Karpas-422 (cell line): ENCODE measurements around the gene C17orf75. TPM values are rescaled to one million over a fixed set of nuclear protein-coding genes. Genes with fewer than 3 reads are reported as not detected.

Experiments used
- DNase-seq: peaks from one replicate; pipeline ENCODE4 v3.0.0-alpha.2; 2015
- H2AFZ ChIP-seq: fragments of 200-600 bp; sonication (generic); 2 replicates; pipeline ENCODE4 v1.6.1; 2014; ENCODE audit warnings: antibody characterized with exemption, low read length, mixed read lengths
- H3K27ac ChIP-seq: fragments of 200-600 bp; sonication (generic); 2 replicates; pipeline ENCODE4 v1.5.1; 2014; ENCODE audit warnings: mild to moderate bottlenecking, low read length, moderate library complexity
- H3K27me3 ChIP-seq: fragments of 200-600 bp; sonication (generic); 2 replicates; pipeline ENCODE4 v1.6.1; 2014; ENCODE audit warnings: low read length, mixed read lengths
- H3K36me3 ChIP-seq: fragments of 200-600 bp; sonication (generic); 2 replicates; pipeline ENCODE4 v1.6.1; 2014; ENCODE audit warnings: low read length, mixed read lengths; ENCODE audit not compliant: insufficient read depth
- H3K4me1 ChIP-seq: fragments of 200-600 bp; sonication (generic); 2 replicates; pipeline ENCODE4 v1.6.1; 2014; ENCODE audit warnings: mild to moderate bottlenecking, low read length, mixed read lengths
- H3K4me2 ChIP-seq: fragments of 200-600 bp; sonication (generic); 2 replicates; pipeline ENCODE4 v1.6.1; 2014; ENCODE audit warnings: low read length, low read depth, mild to moderate bottlenecking; ENCODE audit not compliant: poor library complexity, severe bottlenecking
- H3K4me3 ChIP-seq: fragments of 200-600 bp; sonication (generic); 2 replicates; pipeline ENCODE4 v1.5.1; 2014; ENCODE audit warnings: mild to moderate bottlenecking, antibody characterized with exemption, low read length, mixed read lengths
- H3K79me2 ChIP-seq: fragments of 200-600 bp; sonication (generic); 2 replicates; pipeline ENCODE4 v1.6.1; 2014; ENCODE audit warnings: mild to moderate bottlenecking, low read length, mixed read lengths
- H3K9ac ChIP-seq: fragments of 200-600 bp; sonication (generic); 2 replicates; pipeline ENCODE4 v1.6.0; 2014; ENCODE audit warnings: low read length
- H3K9me2 ChIP-seq: fragments of 200-600 bp; sonication (generic), shearing (Covaris generic); replicated peaks from 2 replicates; pipeline ENCODE4 v1.6.0; 2014; ENCODE audit warnings: mild to moderate bottlenecking, low read length, moderate library complexity; ENCODE audit not compliant: insufficient read depth
- H3K9me3 ChIP-seq: fragments of 300-700, 200-600 bp; sonication (generic); 2 replicates; pipeline ENCODE4 v1.6.1; 2014; ENCODE audit warnings: low read length, mixed read lengths
- H4K20me1 ChIP-seq: fragments of 200-600 bp; sonication (generic); 2 replicates; pipeline ENCODE4 v1.6.1; 2014; ENCODE audit warnings: mild to moderate bottlenecking, antibody characterized with exemption, low read length, low read depth; ENCODE audit not compliant: insufficient read depth
- total RNA-seq: library from RNA; depleted of rRNA; stranded (reverse); fragments of >200 nt; shearing (Covaris generic); gene quantifications from 2 replicates; pipeline ENCODE4 v1.2.3, GENCODE V29; 2014; ENCODE audit warnings: low replicate concordance; rRNA removed

C17orf75 gene
- total RNA-seq, 1 experiment from 2014 or later = 31.3 TPM

DNA sequence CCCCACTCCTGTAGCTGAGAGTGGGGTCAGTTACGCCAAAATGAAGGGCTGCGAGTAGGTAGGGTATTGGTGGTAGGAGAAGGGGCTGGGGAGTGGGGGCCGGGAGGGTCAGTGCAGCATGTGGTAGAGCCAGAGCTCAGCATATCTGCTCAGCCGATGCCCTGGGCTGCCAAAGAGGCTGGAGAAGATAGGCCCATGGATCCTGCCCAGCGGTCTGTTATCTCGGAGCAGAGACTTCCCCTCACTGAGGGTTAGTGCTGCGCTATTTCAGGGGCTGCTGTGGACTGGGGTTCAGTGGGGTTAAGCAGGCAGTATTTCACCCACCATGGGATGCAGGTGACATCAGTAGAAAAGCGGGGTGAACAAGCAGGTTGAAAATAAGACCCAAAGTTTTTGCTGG, 56.7 kb downstream of the C17orf75 start:
- H3K9ac ChIP-seq = no peak overlapping the region
- no peaks in the 10 kb centered on the region for H3K9me2 ChIP-seq
- DNase-seq = no peak
- H2AFZ ChIP-seq = no peak overlapping the region
- no peak overlapping the region for H3K27ac ChIP-seq
- H3K4me2 ChIP-seq = no peak overlapping the region
- H3K4me3 ChIP-seq = no peak overlapping the region
- no peaks in the 10 kb centered on the region for H3K79me2 ChIP-seq
- no peaks in the 10 kb centered on the region for H3K9me3 ChIP-seq
- no peaks in the 10 kb centered on the region for H3K36me3 ChIP-seq
- no peaks in the 10 kb centered on the region for H4K20me1 ChIP-seq
- no peaks in the 10 kb centered on the region for H3K4me1 ChIP-seq
- H3K27me3 ChIP-seq = no peaks in the 10 kb centered on the region

DNA sequence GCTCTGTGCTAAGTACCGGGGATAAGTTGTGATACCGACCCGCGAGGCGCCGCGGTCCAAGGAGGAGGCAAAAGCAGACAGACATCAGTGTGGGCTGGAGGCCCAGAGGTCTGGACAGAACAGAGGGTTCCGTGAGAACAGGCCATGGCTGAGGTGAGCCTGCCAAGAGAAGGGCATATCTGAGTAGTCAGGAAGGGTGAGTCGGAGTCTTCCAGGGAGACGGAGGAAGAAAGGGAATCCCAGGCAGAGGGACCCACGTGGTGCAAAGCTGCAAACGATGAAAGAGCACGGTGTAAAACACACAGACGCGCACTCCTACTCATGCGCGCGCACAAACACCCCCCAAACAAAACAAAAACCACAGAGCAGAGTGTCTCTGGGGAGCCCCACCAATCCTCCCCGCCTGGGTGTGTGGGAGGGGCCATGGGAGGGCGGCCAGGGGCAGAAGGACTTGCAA, 58.2 kb downstream of the C17orf75 start:
- Histone ChIP-seq H3K4me3 (no peak overlapping the region), H3K27me3 (no peaks in the 10 kb centered on the region), H3K27ac (no peak overlapping the region), H3K4me2 (no peak overlapping the region), H3K4me1 (no peaks in the 10 kb centered on the region), H4K20me1 (no peaks in the 10 kb centered on the region), H2AFZ (no peak overlapping the region), H3K36me3 (no peaks in the 10 kb centered on the region), H3K79me2 (no peaks in the 10 kb centered on the region), H3K9ac (no peak overlapping the region), H3K9me2 (no peaks in the 10 kb centered on the region), H3K9me3 (no peaks in the 10 kb centered on the region)
- DNase-seq = no peak

DNA sequence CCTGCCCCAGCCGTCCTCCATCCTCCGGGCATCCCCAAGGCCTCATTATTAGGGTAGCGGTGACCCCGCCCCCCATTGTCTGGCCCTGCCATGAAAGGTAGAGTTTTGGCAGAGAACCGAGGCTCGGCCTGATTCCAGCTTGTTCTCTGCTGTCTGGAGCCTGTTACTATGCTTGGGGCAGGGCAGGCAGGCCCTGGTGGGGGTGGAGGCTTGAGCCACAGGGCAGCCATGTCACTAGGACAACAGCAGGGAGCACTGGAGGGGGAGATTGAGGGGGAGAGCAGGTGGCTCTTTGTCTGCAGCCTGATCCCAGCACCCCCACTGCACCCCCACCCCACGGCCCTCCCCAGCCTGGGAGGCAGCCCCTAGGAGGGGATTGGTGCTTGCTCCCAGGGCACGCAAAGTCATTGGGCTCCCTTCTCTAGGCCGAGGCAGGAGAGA, 60.9 kb downstream of the C17orf75 start:
- Histone ChIP-seq H3K4me2 (no peak overlapping the region), H3K36me3 (no peaks in the 10 kb centered on the region), H3K9me3 (no peaks in the 10 kb centered on the region), H3K4me1 (no peaks in the 10 kb centered on the region; the same call in 1 of the 2 replicates), H4K20me1 (no peaks in the 10 kb centered on the region), H2AFZ (no peak overlapping the region), H3K4me3 (no peak overlapping the region), H3K9ac (no peak overlapping the region), H3K9me2 (no peaks in the 10 kb centered on the region), H3K27me3 (no peaks in the 10 kb centered on the region), H3K27ac (no peak overlapping the region), H3K79me2 (no peaks in the 10 kb centered on the region)
- no peak for DNase-seq

DNA sequence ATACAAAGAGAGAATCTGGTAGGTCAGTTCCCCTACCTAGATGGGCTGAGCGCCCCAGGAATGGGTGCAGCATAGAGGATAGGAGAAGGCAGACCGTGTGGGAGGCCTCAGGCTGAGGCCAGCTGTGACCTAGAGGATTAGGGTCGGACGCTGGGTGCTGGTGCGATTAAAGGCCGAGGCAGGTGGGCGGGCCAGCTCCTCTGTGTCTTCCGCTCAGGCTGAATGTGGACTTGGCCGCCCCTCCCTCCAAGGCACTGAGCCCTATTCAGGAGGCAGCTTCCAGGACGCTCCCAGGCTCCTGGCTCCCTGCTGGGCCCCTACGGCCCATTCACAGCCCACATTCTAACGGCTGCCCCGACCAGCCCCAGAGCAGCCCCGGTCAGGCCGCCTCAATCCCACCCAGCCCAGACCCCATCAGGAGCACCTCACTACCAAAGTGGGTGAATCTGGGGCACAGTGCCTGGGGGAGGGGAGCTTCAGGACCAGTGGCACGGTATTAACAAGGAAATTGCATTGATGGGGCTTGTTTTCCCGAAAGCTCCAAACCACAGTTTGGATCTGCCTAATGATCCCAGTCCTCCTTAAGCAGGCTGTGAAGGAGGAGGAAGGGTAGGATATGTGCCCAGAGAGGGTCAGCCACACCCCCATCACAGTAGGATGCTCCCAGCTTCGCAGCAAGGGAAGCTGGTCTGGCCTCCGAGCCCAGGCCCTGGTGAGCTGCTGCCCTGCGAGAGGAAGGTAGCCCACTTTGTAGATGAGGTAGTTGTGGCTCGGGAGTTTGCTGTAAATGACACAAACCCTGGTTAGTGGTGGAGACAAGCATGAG, 61.9 kb downstream of the C17orf75 start:
- H3K9me3 ChIP-seq = no peaks in the 10 kb centered on the region
- no peak overlapping the region for H3K4me2 ChIP-seq
- no peak overlapping the region for H3K4me3 ChIP-seq
- no peaks in the 10 kb centered on the region; the same call in 1 of the 2 replicates for H3K4me1 ChIP-seq
- no peak for DNase-seq
- H3K36me3 ChIP-seq = no peaks in the 10 kb centered on the region
- no peaks in the 10 kb centered on the region for H3K9me2 ChIP-seq
- H3K27ac ChIP-seq = no peak overlapping the region
- H2AFZ ChIP-seq = no peak overlapping the region
- H4K20me1 ChIP-seq = no peaks in the 10 kb centered on the region
- no peaks in the 10 kb centered on the region for H3K79me2 ChIP-seq
- no peaks in the 10 kb centered on the region for H3K27me3 ChIP-seq
- no peak overlapping the region for H3K9ac ChIP-seq

GRCh38 chr17:32278815-32279214, 63.2 kb downstream of the C17orf75 start:
- no peaks in the 10 kb centered on the region for H3K9me2 ChIP-seq
- H3K27ac ChIP-seq = no peak overlapping the region
- H3K36me3 ChIP-seq = no peaks in the 10 kb centered on the region
- H3K9ac ChIP-seq = no peak overlapping the region
- H2AFZ ChIP-seq = no peak overlapping the region
- no peak overlapping the region for H3K4me3 ChIP-seq
- H3K4me2 ChIP-seq = no peak overlapping the region
- no peaks in the 10 kb centered on the region for H3K9me3 ChIP-seq
- H3K4me1 ChIP-seq = no peaks in the 10 kb centered on the region; the same call in 1 of the 2 replicates
- H3K79me2 ChIP-seq = no peaks in the 10 kb centered on the region
- no peaks in the 10 kb centered on the region for H3K27me3 ChIP-seq
- no peak for DNase-seq
- H4K20me1 ChIP-seq = no peaks in the 10 kb centered on the region

Other genes starting within 250 kb of the C17orf75 start
- 36.9 and 87.5 TPM in 2 replicates for gene RHOT1, start 199.7 kb downstream of the C17orf75 start, total RNA-seq
- not detected in 2 replicates for gene RHBDL3, start 76.3 kb downstream of the C17orf75 start, total RNA-seq
- 115 and 219 TPM in 2 replicates for gene ZNF207, start 8.0 kb upstream of the C17orf75 start, total RNA-seq
- gene PSMD11, start 102.3 kb upstream of the C17orf75 start, total RNA-seq = 69.5 and 79.6 TPM in 2 replicates
- gene CDK5R1, start 144.8 kb upstream of the C17orf75 start, total RNA-seq = 0.26 and 0.51 TPM in 2 replicates